Fibroblast of skin of left quadriceps (primary cell): ENCODE data around the gene ITGAL.
A peak's percentile ranks its signal among the peaks of the same experiment; 100 is the strongest.
"Not testable (repeated sequence)": the region's sequence is repeated elsewhere in the genome, so short reads cannot be mapped to it uniquely, and the experiment has no call there.

ENCODE experiments used
- DNase-seq, 2 experiments: peaks; one replicate each; pipeline ENCODE4 v3.0.0-alpha.2; 2013; ENCODE audit warnings: low read depth in 2 of 2

ITGAL gene

DNA sequence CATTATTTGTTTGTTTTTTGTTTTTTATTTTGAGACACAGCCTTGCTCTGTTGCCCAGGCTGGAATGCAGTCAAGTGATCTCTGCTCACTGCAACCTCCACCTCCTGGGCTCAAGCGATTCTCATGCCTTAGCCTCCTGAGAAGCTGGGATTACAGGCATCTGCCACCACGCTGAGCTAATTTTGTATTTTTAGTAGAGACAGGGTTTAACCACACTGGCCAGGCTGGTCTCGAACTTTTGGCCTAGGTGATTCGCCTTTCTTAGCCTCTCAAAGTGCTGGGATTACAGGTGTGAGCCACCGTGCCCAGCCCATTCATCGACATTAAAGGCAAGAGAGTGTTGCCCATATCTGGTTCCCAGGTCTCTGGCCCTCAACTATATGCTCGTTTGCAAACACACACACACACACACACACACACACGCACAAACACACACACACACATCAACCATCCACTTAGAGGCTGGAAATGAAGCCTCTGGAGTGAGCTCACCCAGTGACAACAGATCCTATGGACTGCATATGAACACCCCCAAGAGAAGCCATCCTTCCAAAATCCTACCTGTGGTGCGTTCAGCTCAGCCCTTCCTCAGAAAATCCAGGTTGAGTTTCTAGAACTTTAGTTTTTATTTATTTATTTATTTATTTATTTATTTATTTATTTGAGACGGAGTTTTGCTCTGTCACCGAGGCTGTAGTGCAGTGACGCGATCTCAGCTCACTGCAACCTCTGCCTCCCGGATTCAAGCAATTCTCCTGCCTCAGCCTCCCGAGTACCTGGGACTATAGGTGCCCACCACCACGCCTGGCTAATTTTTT is 14.6 kb upstream of the ITGAL start:
- DNase-seq, result no peak

DNA sequence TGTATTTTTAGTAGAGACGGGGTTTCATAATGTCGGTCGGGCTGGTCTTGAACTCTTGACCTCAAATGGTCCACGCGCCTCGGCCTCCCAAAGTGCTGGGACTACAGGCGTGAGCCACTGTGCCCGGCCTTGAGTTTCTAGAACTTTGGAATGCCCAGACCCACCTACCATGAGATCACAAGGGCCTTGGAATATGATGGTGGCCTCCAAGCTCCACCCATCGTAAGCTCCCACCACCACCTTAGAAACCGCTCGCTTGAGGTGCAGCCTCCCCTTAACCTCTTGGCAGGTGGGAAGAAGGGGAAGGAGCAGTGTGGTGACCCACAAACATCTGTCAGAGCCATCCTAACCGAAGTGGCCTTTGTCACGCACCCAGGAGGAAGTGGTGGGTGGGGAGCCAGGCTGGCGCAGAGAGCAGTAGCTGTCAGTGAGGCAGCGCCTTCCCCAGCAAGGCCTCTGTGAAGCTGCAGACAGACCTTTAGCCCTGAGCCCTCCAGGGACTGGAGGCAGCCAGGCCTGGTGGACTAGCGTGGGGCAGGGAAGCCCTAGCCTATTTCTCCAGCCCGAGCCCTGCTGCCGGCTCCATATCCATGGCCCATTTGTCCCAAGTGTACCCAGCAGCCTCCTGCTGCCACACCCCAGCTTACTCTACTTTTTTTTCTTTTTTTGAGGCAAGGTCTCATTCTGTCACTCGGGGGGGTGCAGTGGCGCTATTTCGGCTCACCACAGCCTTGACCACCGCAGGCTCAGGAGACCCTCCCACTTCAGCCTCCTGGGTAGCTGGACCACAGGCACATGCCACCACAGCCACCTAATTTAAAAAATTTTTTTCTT is 13.8 kb upstream of the ITGAL start:
- DNase-seq, result no peak

DNA sequence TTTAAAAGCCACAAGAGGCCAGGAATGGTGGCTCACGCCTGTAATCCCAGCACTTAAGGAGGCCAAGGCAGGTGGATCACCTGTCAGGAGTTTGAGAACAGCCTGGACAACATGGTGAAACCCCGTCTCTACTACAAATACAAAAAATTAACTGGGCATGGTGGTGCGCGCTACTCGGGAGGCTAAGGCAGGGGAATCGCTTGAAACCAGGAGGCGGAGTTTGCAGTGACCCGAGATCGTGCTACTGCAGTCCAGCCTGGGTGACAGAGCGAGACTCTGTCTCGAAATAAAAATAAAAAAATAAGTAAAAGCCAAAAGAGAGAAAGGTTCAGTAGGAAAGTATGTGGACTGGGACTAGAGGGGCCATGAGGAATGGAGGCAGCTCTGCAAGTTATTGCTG is 13.1 kb upstream of the ITGAL start:
- DNase-seq, result no peak

DNA sequence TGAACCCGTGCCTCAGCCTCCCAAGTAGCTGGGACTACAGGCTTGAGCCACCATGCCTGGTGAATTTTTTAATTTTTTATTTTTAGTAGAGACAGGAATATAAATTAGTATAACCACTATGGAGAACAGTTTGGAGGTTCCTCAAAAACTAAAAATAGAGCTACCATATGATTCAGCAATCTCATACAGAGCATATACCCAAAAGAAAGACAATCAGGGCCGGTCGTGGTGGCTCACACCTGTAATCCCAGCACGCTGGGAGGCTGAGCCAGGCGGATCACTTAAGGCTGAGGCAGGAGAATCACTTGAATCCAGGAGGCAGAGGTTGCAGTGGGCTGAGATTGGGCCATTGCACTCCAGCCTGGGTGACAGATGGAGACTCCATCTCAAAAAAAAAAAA is 11.1 kb upstream of the ITGAL start:
- not testable (repeated sequence) for DNase-seq

DNA sequence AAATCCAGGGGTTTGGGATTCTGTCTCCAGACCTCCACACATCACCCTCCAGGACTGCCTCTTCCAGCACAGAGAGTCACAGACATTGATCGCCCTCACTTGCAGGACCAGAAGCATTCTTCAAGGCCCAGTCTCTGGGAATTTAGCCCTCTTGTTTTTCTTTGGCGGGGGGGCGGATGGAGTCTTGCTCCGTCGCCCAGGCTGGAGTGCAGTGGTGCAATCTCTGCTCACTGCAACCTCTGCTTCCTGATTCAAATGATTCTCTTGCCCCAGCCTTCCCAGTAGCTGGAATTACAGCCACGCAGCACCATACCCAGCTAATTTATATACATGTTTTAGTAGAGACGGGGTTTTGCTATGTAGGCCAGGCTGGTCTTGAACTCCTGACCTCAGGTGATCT is 8.5 kb upstream of the ITGAL start:
- no peak for DNase-seq

DNA sequence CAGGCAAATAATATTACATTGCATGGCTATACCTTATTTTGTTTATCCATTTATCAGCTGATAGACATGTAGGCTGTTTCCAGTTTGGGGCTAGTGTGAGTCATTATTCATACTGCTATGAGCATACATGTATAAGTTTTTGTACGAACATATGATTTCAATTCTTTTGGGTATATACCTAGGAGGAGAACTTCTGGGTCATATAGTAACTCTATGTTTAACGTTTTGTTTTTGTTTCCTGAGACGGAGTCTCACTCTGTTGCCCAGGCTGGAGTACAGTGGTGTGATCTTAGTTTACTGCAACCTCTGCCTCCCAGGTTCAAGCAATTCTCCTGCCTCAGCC is 2.4 kb upstream of the ITGAL start:
- no peak for DNase-seq

DNA sequence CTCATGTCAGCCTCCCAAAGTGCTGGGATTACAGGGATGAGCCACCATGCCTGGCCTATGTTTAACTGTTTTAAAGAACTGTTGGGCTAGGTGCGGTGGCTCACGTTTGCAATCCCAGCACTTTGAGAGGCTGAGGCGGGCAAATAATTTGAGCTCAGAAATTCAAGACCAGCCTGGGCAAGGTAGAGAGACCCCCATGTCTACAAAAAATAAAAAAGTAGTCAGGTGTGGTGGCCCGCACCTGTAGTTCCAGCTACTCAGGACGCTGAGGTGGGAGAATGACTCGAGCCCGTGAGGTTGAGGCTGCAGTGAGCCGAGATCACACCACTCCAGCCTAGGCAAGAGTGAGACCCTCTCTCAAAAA is 1.9 kb upstream of the ITGAL start:
- no peak for DNase-seq

DNA sequence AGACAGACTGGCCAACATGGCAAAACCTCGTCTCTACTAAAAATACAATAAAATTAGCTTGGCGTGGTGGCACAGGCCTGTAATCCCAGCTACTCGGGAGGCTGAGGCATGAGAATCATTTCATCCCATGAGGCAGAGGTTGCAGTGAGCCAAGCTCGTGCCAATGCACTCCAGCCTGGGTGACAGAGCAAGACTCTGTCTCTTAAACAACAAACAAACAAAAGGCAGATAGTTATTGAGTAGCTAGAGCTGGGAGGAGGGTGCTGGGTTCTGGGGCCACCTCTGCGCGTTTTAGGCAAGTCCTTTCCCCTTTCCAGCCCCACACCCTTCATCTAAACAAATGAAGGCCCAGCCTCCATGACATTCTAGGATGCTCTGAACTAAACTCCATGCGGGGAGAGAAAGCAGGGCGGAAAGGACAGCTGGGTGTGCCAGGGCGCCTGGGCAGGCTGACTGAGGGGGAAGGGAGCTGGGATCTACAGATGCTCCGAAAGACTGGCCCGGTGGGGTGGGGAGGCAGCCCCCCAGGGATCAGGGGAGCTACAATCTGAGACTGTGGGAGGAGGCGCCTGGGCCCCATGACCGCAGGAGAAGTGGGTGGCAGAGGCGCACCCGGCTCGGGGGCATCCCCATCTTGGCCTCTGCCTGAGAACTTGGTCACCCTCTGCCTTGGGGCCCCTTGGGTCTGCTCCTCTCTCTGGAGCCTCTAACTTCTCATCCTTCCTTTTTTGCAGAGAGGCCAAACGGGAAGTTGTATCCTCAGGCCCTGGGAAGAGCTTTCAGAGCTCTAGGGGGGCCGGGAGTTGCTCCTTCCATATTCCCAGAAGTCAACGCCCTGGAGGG is 910 bp downstream of the ITGAL start:
- DNase-seq, result no peak

DNA sequence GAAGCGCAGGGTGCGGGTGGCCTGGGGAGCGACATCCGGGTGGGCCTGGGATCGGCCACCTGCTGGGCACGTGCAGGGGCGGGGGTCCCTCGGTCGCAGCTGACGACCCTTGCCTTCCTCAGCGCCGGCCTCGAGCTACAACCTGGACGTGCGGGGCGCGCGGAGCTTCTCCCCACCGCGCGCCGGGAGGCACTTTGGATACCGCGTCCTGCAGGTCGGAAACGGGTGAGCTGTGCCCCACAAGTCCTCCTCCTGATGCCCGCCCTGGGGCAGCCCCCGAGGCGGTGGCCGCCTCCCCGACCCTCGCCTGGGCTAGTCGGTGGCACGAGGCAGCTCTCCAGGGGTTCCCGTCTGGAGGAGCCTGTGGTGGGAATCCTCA is 1.5 kb downstream of the ITGAL start:
- no peak for DNase-seq

DNA sequence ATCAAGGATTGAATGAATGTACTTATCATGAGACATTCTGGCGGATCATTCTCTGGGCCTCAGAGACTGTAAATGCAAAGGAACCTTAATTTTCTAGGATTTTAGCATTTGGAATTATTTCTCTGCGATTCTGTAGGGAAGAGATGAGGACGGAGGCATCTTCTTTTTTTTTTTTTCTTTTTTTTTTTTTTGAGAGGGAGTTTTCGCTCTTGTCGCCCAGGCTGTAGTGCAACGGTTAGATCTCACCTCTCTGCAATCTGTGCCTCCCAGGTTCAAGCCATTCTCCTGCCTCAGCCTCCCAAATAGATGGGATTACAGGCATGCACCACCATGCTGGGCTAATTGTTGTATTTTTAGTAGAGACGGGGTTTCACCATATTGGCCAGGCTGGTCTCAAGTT is 2.1 kb downstream of the ITGAL start:
- no peak for DNase-seq

DNA sequence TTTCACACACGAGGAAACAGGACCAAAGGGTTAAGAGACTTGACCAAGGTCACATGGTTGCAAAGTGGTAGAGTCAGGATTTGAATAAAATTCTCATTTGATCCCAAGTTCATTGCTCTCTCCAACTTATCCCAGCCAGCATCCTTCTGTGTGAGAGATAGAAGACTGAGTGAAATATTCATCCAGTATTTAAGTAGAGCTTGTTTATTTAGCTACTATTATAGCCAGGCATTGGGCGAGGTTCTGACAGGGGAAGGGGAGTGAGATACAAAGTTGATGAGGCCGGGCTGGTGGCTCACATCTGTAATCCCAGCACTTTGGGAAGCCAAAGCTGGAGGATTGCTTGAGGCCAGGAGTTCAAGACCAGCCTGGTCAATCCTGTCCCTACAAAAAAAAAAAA is 4.4 kb downstream of the ITGAL start:
- DNase-seq, result no peak

DNA sequence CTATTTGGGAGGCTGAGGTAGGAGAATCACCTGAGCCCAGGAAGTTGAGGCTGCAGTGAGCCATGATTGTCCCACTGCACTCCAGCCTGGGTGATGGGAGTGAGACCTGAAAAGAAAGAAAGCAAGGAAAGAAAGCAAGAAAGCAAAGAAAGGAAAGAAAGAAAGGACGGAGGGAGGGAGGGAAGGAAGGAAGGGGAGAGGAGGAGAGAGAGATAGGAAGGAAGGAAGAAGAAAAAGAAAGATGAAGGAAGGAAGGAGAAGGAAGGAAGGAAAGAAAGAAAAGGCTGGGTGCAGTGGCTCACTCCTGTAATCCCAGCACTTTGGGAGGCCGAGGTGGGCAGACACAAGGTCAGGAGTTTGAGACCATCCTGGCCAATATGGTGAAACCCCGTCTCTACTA is 5.2 kb downstream of the ITGAL start:
- DNase-seq, result not testable (repeated sequence)

DNA sequence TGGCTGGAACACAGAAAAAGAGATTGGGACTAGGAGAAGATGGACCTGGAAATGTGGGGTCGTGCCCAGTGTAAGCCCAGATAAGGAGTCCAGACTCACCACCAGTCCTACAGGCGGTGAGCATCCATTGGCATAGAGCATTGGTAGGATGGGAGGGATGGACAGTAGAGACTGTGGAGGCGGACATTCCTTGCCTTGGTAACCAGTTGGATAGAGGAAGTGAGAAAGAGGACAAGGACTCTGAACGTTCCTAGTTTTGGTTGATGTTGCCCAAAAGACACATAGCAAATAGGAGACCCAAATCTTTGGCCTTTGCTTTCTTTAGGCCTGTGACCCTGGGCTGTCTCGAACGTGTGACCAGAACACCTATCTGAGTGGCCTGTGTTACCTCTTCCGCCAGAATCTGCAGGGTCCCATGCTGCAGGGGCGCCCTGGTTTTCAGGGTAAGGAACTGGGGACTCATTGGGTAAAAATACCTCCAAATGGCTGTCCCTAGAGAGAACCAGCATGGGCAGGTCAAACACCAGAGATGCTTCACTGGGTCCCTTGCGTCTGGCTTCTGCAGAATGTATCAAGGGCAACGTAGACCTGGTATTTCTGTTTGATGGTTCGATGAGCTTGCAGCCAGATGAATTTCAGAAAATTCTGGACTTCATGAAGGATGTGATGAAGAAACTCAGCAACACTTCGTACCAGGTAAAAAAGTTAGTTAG is 6.4 kb downstream of the ITGAL start:
- DNase-seq, result no peak

DNA sequence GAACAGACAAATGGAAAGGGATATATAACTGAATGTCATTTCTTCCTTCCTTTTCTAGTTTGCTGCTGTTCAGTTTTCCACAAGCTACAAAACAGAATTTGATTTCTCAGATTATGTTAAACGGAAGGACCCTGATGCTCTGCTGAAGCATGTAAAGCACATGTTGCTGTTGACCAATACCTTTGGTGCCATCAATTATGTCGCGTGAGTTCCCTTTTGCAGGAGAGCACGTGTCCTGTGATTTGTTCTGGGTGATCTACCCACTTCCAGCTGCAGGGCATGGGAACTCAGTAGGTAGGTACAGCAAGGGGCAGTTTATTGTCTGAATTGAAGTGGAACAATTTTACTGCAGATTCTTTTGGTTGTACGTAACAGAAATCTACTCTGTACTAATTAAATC is 8.8 kb downstream of the ITGAL start:
- DNase-seq, result no peak

DNA sequence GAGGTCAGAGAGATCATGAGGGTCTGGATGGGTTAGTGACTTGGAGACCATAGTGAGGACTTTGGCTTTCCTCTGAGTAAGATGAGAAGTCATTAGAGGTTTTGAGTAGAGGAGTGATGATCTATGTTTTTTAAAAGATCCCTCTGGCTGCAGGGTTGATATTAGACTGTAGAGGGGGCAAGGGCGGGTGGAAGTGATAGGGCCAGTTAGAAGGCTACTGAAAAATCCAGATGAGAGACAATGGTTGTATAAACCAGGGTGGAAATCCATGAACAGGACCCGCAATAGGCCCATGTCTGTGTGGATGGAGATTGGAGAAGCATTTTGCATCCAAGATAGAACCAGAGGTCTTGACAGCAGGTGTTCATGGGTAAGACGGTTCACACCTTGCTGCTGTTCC is 9.8 kb downstream of the ITGAL start:
- DNase-seq, result no peak

DNA sequence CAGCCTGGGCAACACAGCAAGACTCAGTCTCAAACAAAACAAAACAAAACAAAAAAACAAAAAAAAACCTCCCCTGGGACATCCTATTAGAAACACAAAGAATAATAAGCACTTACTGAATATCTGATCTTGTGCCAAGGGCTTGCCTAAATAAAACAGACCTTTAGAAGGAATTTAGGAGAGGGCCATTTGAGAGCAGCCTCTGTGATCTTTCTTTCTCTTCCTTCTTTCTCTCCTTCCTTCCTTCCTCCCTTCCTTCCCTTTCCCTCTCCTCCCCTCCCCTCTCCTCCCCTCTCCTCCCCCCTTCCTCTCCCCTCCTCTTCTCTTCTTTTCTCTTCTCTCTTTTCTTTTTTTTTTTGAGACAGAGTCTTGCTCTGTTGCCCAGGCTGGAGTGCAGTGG is 12.3 kb downstream of the ITGAL start:
- DNase-seq, result no peak

DNA sequence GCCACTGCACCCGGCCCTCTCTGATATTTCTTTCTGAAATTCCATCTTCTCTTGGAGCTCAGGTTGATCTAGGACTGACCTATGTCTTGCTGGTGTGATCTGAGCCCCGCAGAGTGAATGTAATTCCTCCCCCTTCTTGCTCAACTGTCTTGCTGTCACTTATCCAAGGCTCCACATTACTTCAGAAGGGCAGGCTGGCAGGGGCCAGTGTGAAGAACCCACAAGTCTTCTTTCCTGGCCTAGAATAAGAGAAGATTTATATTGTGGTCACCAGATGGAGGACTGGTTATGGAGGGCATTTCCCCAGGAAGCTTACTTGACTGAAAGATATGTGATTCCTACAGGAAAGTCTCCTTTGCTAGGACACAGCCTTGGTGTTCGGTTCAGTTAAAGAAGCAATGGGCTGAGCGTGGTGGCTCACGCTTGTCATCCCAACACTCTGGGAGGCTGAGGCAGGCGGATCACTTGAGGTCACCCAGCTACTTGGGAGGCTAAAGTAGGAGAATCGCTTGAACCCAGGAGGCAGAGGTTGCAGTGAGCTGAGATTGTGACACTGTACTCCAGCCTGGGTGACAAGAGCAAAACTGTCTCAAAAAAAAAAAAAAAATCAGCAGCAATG is 13.4 kb downstream of the ITGAL start:
- peak; percentile 3 to 5 for DNase-seq

DNA sequence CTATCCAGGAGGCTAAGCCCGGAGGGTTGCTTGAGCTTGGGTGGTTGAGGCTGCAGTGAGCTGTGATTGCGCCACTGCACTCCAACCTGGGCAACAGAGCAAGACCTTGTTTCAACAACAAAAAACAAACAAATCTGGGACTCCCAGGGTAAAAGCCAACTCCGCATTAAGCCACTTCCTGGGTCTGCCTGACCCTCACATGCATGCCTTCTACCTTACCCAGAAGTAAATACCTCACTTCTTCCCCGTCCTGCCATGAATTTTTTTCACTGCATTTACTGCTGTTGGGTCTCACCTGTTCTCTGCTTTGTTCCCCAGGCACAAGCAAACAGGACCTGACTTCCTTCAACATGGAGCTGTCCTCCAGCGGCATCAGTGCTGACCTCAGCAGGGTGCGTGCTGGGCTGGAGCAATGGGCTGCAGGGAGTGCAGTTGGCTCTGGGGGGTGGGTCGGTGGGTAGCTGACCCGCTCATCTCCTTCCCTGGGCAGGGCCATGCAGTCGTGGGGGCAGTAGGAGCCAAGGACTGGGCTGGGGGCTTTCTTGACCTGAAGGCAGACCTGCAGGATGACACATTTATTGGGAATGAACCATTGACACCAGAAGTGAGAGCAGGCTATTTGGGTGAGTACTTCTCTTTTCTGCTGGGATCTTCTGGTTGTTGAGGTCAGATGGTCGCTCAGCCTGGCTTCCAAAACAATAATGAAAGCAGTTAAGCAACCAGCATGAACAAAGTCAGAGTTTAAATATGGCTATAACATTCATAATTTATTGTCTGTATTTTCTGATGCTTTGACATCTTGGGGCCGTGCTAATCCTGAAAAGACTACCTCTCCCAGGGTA is 16.4 kb downstream of the ITGAL start:
- no peak for DNase-seq

DNA sequence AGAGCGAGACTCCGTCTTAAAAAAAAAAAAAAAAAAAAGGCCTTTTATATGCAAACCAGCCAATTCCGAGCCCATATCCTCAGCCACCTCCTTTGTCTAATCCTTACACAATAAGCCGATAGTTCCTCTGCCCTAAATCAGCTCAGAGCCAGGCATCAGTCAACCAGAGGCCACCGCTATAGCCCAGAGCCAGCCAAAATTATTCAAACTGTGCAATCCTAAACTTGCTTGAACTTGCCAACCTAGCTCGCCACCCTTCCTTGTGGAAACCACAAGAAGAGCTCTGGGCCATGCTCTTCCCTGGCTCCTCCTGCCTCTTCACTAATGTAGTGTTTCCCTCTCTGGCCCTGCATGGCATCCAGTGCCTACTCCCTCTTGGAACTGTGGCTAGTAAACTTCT is 17.7 kb downstream of the ITGAL start:
- no peak for DNase-seq

DNA sequence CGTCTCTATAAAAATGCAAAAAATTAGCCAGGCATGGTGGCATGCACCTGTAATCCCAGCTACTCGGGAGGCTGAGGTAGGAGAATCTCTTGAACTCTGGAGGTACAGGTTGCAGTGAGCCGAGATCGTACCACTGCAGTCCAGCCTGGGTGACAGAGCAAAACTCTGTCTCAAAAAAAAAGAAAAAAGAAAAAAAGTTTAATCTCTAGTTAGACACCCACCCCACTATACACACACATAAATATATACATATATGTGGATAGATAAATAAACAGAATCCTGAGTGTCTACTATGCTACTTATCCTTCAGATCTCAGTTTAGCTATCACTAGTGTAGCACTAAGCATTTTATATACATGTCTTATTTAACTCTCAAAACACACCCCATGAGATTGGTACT is 18.7 kb downstream of the ITGAL start:
- no peak for DNase-seq
